Memory B cell (primary cell): ENCODE measurements around the gene TINAGL1.

ENCODE experiments used
- ATAC-seq: fragments of 150-1000 bp; cut with Tn5 transposase; 2 replicates; pipeline ENCODE4 v1.10.0; 2021; ENCODE audit warnings: low read depth, mild to moderate bottlenecking, moderate library complexity
- DNase-seq, 2 donors: peaks; one replicate each; pipeline ENCODE4 v3.0.0; 2022; ENCODE audit warnings: low spot score in 2 of 2
- H3K27ac Mint-ChIP-seq: one replicate; pipeline ENCODE4 v1.8.0; 2022; ENCODE audit warnings: mild to moderate bottlenecking, moderate library complexity, mixed read lengths
- H3K27me3 Mint-ChIP-seq: one replicate; pipeline ENCODE4 v1.8.0; 2022; ENCODE audit warnings: mixed read lengths
- H3K36me3 Mint-ChIP-seq: one replicate; pipeline ENCODE4 v1.8.0; 2022; ENCODE audit warnings: mild to moderate bottlenecking, mixed read lengths
- H3K4me1 Mint-ChIP-seq: one replicate; pipeline ENCODE4 v1.8.0; 2022; ENCODE audit warnings: mixed read lengths
- H3K4me3 Mint-ChIP-seq: one replicate; pipeline ENCODE4 v1.8.0; 2022; ENCODE audit warnings: mild to moderate bottlenecking, moderate library complexity, mixed read lengths
- H3K9me3 Mint-ChIP-seq: one replicate; pipeline ENCODE4 v1.8.0; 2022; ENCODE audit warnings: mixed read lengths

Gene TINAGL1

GRCh38 chr1:31573261-31573660 lies 3.1 kb upstream of the TINAGL1 start:
- DNase-seq (no peak), ATAC-seq (no peak)
- H3K36me3 Mint-ChIP-seq: no peaks in the 10 kb centered on the region
- H3K9me3 Mint-ChIP-seq: no peaks in the 10 kb centered on the region
- no peak overlapping the region for H3K27ac Mint-ChIP-seq
- peaks cover 25% of the 10 kb centered on the region for H3K27me3 Mint-ChIP-seq
- peaks cover 2% of the 10 kb centered on the region for H3K4me1 Mint-ChIP-seq
- no peak overlapping the region for H3K4me3 Mint-ChIP-seq

- peaks cover 2% of the 10 kb centered on the region for H3K4me1 Mint-ChIP-seq
- DNase-seq (no peak), ATAC-seq (no peak)
- H3K27me3 Mint-ChIP-seq: peaks cover 16% of the 10 kb centered on the region
- no peaks in the 10 kb centered on the region for H3K36me3 Mint-ChIP-seq
- no peak overlapping the region for H3K27ac Mint-ChIP-seq
- H3K9me3 Mint-ChIP-seq: no peaks in the 10 kb centered on the region
- no peak overlapping the region for H3K4me3 Mint-ChIP-seq
These were observed 1.5 kb upstream of the TINAGL1 start for GRCh38 chr1:31574749-31575368.

- H3K9me3 Mint-ChIP-seq: no peaks in the 10 kb centered on the region
- H3K4me1 Mint-ChIP-seq: peaks cover 2% of the 10 kb centered on the region
- ATAC-seq (no peak), DNase-seq (no peak)
- peaks cover 18% of the 10 kb centered on the region for H3K27me3 Mint-ChIP-seq
- H3K27ac Mint-ChIP-seq: no peak overlapping the region
- no peak overlapping the region for H3K4me3 Mint-ChIP-seq
- H3K36me3 Mint-ChIP-seq: no peaks in the 10 kb centered on the region
These were observed 760 bp upstream of the TINAGL1 start for GRCh38 chr1:31575369-31576140.

GRCh38 chr1:31576743-31577455 lies 584 bp downstream of the TINAGL1 start:
- no peak overlapping the region for H3K27ac Mint-ChIP-seq
- H3K4me1 Mint-ChIP-seq: no peaks in the 10 kb centered on the region
- H3K4me3 Mint-ChIP-seq: no peak overlapping the region
- peaks cover 22% of the 10 kb centered on the region for H3K27me3 Mint-ChIP-seq
- H3K9me3 Mint-ChIP-seq: no peaks in the 10 kb centered on the region
- H3K36me3 Mint-ChIP-seq: no peaks in the 10 kb centered on the region
- no peak for ATAC-seq
- DNase-seq: no peak

- Mint-ChIP-seq H3K27me3 (peaks cover 22% of the 10 kb centered on the region), H3K36me3 (no peaks in the 10 kb centered on the region), H3K9me3 (no peaks in the 10 kb centered on the region), H3K4me1 (no peaks in the 10 kb centered on the region), H3K27ac (no peak overlapping the region), H3K4me3 (no peak overlapping the region)
- ATAC-seq: no peak
- no peak for DNase-seq
These were observed 1.3 kb downstream of the TINAGL1 start for GRCh38 chr1:31577515-31578192.

- peaks cover 21% of the 10 kb centered on the region for H3K27me3 Mint-ChIP-seq
- no peaks in the 10 kb centered on the region for H3K9me3 Mint-ChIP-seq
- no peaks in the 10 kb centered on the region for H3K36me3 Mint-ChIP-seq
- no peak for DNase-seq
- no peak overlapping the region for H3K27ac Mint-ChIP-seq
- H3K4me3 Mint-ChIP-seq: no peak overlapping the region
- ATAC-seq: no peak
- H3K4me1 Mint-ChIP-seq: no peaks in the 10 kb centered on the region
These were observed 3.1 kb downstream of the TINAGL1 start for GRCh38 chr1:31579374-31579773.

- H3K36me3 Mint-ChIP-seq: no peaks in the 10 kb centered on the region
- H3K4me1 Mint-ChIP-seq: no peaks in the 10 kb centered on the region
- no peaks in the 10 kb centered on the region for H3K9me3 Mint-ChIP-seq
- ATAC-seq: no peak
- no peak overlapping the region for H3K4me3 Mint-ChIP-seq
- no peak overlapping the region for H3K27ac Mint-ChIP-seq
- H3K27me3 Mint-ChIP-seq: peaks cover 17% of the 10 kb centered on the region
- DNase-seq: no peak
These were observed 4.2 kb downstream of the TINAGL1 start for GRCh38 chr1:31580513-31580870.

- DNase-seq: no peak
- Mint-ChIP-seq H3K9me3 (no peaks in the 10 kb centered on the region), H3K4me1 (no peaks in the 10 kb centered on the region), H3K27me3 (peaks cover 14% of the 10 kb centered on the region), H3K36me3 (no peaks in the 10 kb centered on the region), H3K27ac (no peak overlapping the region), H3K4me3 (no peak overlapping the region)
- no peak for ATAC-seq
These were observed 4.7 kb downstream of the TINAGL1 start for GRCh38 chr1:31580891-31581603.

- ATAC-seq: no peak
- no peaks in the 10 kb centered on the region for H3K9me3 Mint-ChIP-seq
- H3K4me3 Mint-ChIP-seq: no peak overlapping the region
- no peak for DNase-seq
- peaks cover 11% of the 10 kb centered on the region for H3K27me3 Mint-ChIP-seq
- H3K36me3 Mint-ChIP-seq: no peaks in the 10 kb centered on the region
- H3K27ac Mint-ChIP-seq: no peak overlapping the region
- no peaks in the 10 kb centered on the region for H3K4me1 Mint-ChIP-seq
These were observed 5.8 kb downstream of the TINAGL1 start for GRCh38 chr1:31581821-31582810.

- Mint-ChIP-seq H3K9me3 (no peaks in the 10 kb centered on the region), H3K4me3 (no peak overlapping the region), H3K27me3 (peaks cover 13% of the 10 kb centered on the region), H3K36me3 (no peaks in the 10 kb centered on the region), H3K4me1 (peaks cover 2% of the 10 kb centered on the region), H3K27ac (no peak overlapping the region)
- DNase-seq (no peak), ATAC-seq (no peak)
These were observed 7.0 kb downstream of the TINAGL1 start for GRCh38 chr1:31583082-31583994.

GRCh38 chr1:31583995-31584868 lies 7.9 kb downstream of the TINAGL1 start:
- no peak overlapping the region for H3K27ac Mint-ChIP-seq
- DNase-seq (no peak), ATAC-seq (no peak)
- no peaks in the 10 kb centered on the region for H3K9me3 Mint-ChIP-seq
- peaks cover 4% of the 10 kb centered on the region for H3K4me1 Mint-ChIP-seq
- no peak overlapping the region for H3K4me3 Mint-ChIP-seq
- no peaks in the 10 kb centered on the region for H3K36me3 Mint-ChIP-seq
- H3K27me3 Mint-ChIP-seq: peaks cover 15% of the 10 kb centered on the region
